SH-SY5Y (cell line): Measurements from ENCODE around the gene OSBPL5.

Source experiments
- GATA2 ChIP-seq: IDR thresholded peaks from 2 replicates; pipeline ENCODE4 v1.6.1; 2011; ENCODE audit warnings: mild to moderate bottlenecking, low read depth, low read length
- GATA3 ChIP-seq: IDR thresholded peaks from 2 replicates; pipeline ENCODE4 v1.6.1; 2011; ENCODE audit warnings: low read depth, mild to moderate bottlenecking, low read length, moderate library complexity

DNA sequence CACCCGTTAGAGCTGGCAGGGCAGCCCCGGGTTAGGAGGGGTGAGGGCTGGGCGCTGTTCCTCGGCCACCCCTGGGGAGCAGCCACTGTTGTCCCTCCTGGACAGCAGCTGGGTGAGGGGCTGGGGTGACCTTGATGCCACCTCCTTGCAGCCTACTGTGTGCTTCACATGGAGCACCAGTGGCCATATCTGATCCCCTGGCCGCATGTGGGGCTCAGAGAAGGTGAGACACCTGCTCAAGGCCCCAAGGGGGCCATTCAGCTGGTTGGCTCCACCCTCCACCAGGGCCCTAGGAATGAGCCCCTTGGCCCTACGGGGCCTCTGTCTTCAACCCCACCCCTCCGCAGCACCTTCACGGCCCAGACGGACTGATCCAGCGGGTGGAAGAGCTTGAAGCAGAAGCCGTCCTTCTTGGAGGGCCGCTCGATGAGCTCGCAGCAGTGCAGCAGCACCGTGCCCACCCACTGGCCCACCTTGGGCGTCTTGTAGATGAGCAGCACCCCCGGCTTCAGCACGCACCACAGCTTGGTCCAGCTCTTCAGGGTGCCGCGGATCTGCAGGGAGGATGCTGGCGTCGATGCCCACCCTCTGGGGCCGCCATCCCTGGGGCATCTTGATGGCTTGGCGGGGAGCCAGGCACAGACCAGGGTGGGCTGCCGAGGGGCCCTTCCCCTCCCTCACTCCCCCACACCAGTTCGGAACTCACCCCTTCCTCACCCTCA lies 44.9 kb downstream of the OSBPL5 start:
- TF ChIP-seq GATA2 (no peak), GATA3 (no peak)
